ENCODE data around the gene C14orf119.

DNA sequence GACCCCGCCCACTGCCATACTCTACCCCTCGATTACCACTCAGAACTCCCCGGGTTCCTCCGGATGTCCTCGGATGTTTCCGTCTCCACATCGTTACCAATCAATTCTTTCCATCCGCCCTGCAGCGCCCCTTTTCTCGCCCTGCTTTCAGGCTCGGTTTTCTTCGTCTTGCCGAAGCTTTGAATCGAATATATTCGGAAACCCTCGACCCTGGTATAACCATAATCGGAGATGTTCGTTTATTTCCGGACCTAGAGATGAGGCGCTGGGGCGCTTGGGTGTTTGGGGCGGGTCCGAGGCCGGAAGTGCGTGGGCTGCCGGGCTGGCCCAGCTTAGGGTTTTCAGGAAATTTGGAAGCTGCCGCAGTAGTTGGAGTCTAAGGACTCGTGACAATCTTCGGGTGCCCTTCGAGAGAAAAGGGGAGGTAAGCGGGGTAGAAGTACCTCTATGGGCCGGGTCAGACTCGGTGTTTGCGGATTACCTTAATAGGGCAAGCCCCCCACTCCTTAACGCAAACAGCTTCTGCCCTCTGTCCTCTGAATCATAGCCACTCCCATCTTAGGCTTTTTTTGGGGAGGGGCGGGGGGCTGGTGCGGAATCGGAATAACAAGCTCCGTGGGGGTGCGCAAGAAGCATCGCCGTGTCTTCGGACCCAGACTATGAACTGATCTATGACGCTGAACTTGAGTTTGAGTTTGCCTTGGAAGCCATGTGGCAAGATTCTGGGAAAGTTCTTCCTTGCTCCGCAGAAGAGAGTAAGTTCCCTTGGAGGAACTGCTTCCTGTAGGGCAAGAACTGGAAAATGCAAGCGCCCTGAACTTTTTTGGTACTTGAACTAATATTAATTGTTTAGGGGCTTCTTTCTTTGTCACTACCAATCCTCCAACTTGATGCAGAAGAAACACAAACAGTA is at the start of gene C14orf119:
- TF ChIP-seq YY1 (IDR thresholded peaks at IDR 0.05; ENCODE audit: insufficient read depth, insufficient read length) (no peak), ZNF274 (IDR thresholded peaks at IDR 0.05; ENCODE audit: low read depth, low read length) (no peak), SUZ12 (IDR thresholded peaks at IDR 0.05; ENCODE audit: extremely low read depth, insufficient read depth, insufficient read length) (no peak)

Measured in NT2/D1 (cell line).